HCT116 (cell line): ENCODE measurements around the gene CDH5. TPM values are rescaled to one million over a fixed set of nuclear protein-coding genes. Genes with fewer than 3 reads are reported as not detected.

Experiments used
- ATAC-seq: fragments of 200-7000 bp; cut with Tn5 transposase; 2 replicates; pipeline ENCODE4 v1.9.1; 2020; ENCODE audit warnings: mild to moderate bottlenecking, moderate library complexity
- BruUV-seq: library from RNA; stranded (reverse); fragments of 400-500 nt; replicated peaks from 2 replicates; lab custom pipeline; 2021; lab: Mats Ljungman, UMichigan
- CTCF ChIA-PET: fragments of 300-600 bp; sonication (Branson Sonifier 250); formaldehyde crosslinking; loops from one replicate; lab custom pipeline; 2021; ENCODE audit warnings: antibody characterized with exemption; lab: Charles Lee
- POLR2A ChIA-PET: fragments of 300-600, 350-600 bp; sonication (Branson Sonifier 250); formaldehyde crosslinking; loops from one replicate; lab custom pipeline; 2021; ENCODE audit warnings: antibody characterized with exemption; lab: Charles Lee
- RAD21 ChIA-PET, 2 experiments: fragments of 300-600 bp; sonication (Branson Sonifier 250); formaldehyde crosslinking; loops; one replicate each; lab custom pipeline; 2023; ENCODE audit warnings: low total read pairs in 2 of 2; ENCODE audit not compliant: uncharacterized antibody in 2 of 2, unreplicated experiment in 2 of 2, low non-redundant PET in 1 of 2; lab: Charles Lee
- DNase-seq: peaks from one replicate; pipeline ENCODE4 v3.0.0-alpha.2; 2010; ENCODE audit warnings: low read depth, low spot score
- H2AFZ ChIP-seq: fragments of 200-600 bp; shearing (Covaris generic), sonication (generic); 2 replicates; pipeline ENCODE4 v1.6.1; 2017; ENCODE audit warnings: low read depth, mixed run types, mixed read lengths, antibody characterized with exemption, low read length; ENCODE audit not compliant: poor library complexity, severe bottlenecking
- H3K27ac ChIP-seq: 2 replicates; pipeline ENCODE4 v1.5.1; 2012; ENCODE audit warnings: low read depth, low read length
- H3K27me3 ChIP-seq: fragments of 200-600 bp; sonication (generic); 2 replicates; pipeline ENCODE4 v1.6.1; 2016; ENCODE audit warnings: mixed run types, low read length, mixed read lengths; ENCODE audit not compliant: insufficient read depth
- H3K36me3 ChIP-seq, 2 experiments: fragments of 200-500 bp in 1 of 2; fragments of 200-600 bp in 1 of 2; sonication (Bioruptor generic) in 1 of 2; sonication (generic) in 1 of 2; 2 replicates each; pipeline versions ENCODE4 v1.5.1 to v1.6.1; 2014 to 2016; ENCODE audit warnings: low read length in 2 of 2, inconsistent platforms in 1 of 2, mixed read lengths in 1 of 2, mixed run types in 1 of 2; ENCODE audit not compliant: insufficient read depth in 2 of 2, control insufficient read depth in 1 of 2
- H3K4me1 ChIP-seq, 2 experiments: fragments of 200-600 bp in 1 of 2; sonication (generic) in 1 of 2; 2 replicates each; pipeline versions ENCODE4 v1.5.1 to v1.6.1; 2012 to 2017; ENCODE audit warnings: low read length in 2 of 2, inconsistent platforms in 1 of 2, mild to moderate bottlenecking in 1 of 2, mixed read lengths in 1 of 2, mixed run types in 1 of 2, moderate library complexity in 1 of 2; ENCODE audit not compliant: insufficient read depth in 2 of 2, control insufficient read depth in 1 of 2
- H3K4me2 ChIP-seq: fragments of 200-600 bp; sonication (generic); 2 replicates; pipeline ENCODE4 v1.6.1; 2017; ENCODE audit warnings: mixed run types, low read length, mixed read lengths
- H3K4me3 ChIP-seq, 2 experiments: fragments of 200-600 bp in 1 of 2; sonication (generic) in 1 of 2; replicated peaks in 1 of 2; 2 replicates each; pipeline ENCODE4 v1.5.1; 2011 to 2016; ENCODE audit warnings: low read length in 2 of 2, control low read depth in 1 of 2, low read depth in 1 of 2, mild to moderate bottlenecking in 1 of 2, mixed read lengths in 1 of 2, mixed run types in 1 of 2
- H3K79me2 ChIP-seq: fragments of 200-600 bp; sonication (generic); 2 replicates; pipeline ENCODE4 v1.6.1; 2017; ENCODE audit warnings: mild to moderate bottlenecking, mixed run types, low read length, moderate library complexity, mixed read lengths; ENCODE audit not compliant: insufficient read depth
- H3K9ac ChIP-seq: fragments of 200-600 bp; sonication (generic); 2 replicates; pipeline ENCODE4 v1.6.1; 2016; ENCODE audit warnings: low read length, mixed read lengths
- H3K9me2 ChIP-seq: fragments of 200-600 bp; sonication (generic), shearing (Covaris generic); 2 replicates; pipeline ENCODE4 v1.6.1; 2017; ENCODE audit warnings: mixed run types, mild to moderate bottlenecking, moderate library complexity; ENCODE audit not compliant: insufficient read depth
- H3K9me3 ChIP-seq, 2 experiments: fragments of 200-500 bp in 1 of 2; fragments of 200-600 bp in 1 of 2; sonication (Bioruptor generic) in 1 of 2; sonication (generic) in 1 of 2; 2 replicates each; pipeline ENCODE4 v1.6.1; 2014 to 2017; ENCODE audit warnings: low read length in 2 of 2, mixed read lengths in 2 of 2, inconsistent platforms in 1 of 2, low read depth in 1 of 2, mild to moderate bottlenecking in 1 of 2, mixed run types in 1 of 2, moderate library complexity in 1 of 2; ENCODE audit not compliant: control insufficient read depth in 1 of 2, insufficient read depth in 1 of 2
- H4K20me1 ChIP-seq: fragments of 200-600 bp; sonication (generic), shearing (Covaris generic); 2 replicates; pipeline ENCODE4 v1.6.1; 2017; ENCODE audit warnings: mixed run types, mild to moderate bottlenecking, moderate library complexity; ENCODE audit not compliant: insufficient read depth
- ATF3 ChIP-seq: IDR thresholded peaks from 2 replicates; pipeline ENCODE4 v1.6.1; 2012
- CBX3 ChIP-seq: IDR thresholded peaks from 2 replicates; pipeline ENCODE4 v1.6.1; 2012; ENCODE audit warnings: low read depth
- CEBPB ChIP-seq: IDR thresholded peaks from 2 replicates; pipeline ENCODE4 v1.6.1; 2012; ENCODE audit warnings: low read depth
- CTCF ChIP-seq, 3 experiments: fragments of 200-600 bp in 1 of 3; sonication (generic) in 1 of 3; IDR thresholded peaks in 2 of 3; conservative IDR thresholded peaks in 1 of 3; 2 replicates each; pipeline ENCODE4 v1.5.1; 2012 to 2017; ENCODE audit warnings: low read depth in 2 of 3, low read length in 2 of 3, antibody characterized with exemption in 1 of 3, borderline replicate concordance in 1 of 3, control low read depth in 1 of 3, mild to moderate bottlenecking in 1 of 3, mixed read lengths in 1 of 3, mixed run types in 1 of 3, moderate library complexity in 1 of 3; ENCODE audit not compliant: insufficient read depth in 1 of 3
- EGR1 ChIP-seq: IDR thresholded peaks from 2 replicates; pipeline ENCODE4 v1.6.1; 2012; ENCODE audit warnings: low read depth
- ELF1 ChIP-seq: IDR thresholded peaks from 2 replicates; pipeline ENCODE4 v1.6.1; 2012; ENCODE audit warnings: low read depth, borderline replicate concordance
- FOSL1 ChIP-seq: IDR thresholded peaks from 2 replicates; pipeline ENCODE4 v1.6.1; 2012; ENCODE audit warnings: low read depth
- JUND ChIP-seq: IDR thresholded peaks from 2 replicates; pipeline ENCODE4 v1.6.1; 2012
- MAX ChIP-seq: IDR thresholded peaks from 2 replicates; pipeline ENCODE4 v1.6.1; 2012
- POLR2AphosphoS5 ChIP-seq: IDR thresholded peaks from 2 replicates; pipeline ENCODE4 v1.6.1; 2011; ENCODE audit warnings: mild to moderate bottlenecking, low read depth, low read length, moderate library complexity
- RAD21 ChIP-seq: IDR thresholded peaks from 2 replicates; pipeline ENCODE4 v1.6.1; 2012; ENCODE audit warnings: low read depth, mild to moderate bottlenecking
- REST ChIP-seq: IDR thresholded peaks from 2 replicates; pipeline ENCODE4 v1.6.1; 2012; ENCODE audit warnings: low read depth
- SIN3A ChIP-seq: IDR thresholded peaks from 2 replicates; pipeline ENCODE4 v1.6.1; 2012; ENCODE audit warnings: low read depth
- SP1 ChIP-seq: IDR thresholded peaks from 2 replicates; pipeline ENCODE4 v1.6.1; 2012; ENCODE audit warnings: low read depth
- SRF ChIP-seq: IDR thresholded peaks from 2 replicates; pipeline ENCODE4 v1.6.1; 2012; ENCODE audit warnings: low read depth
- TCF7L2 ChIP-seq: IDR thresholded peaks from 2 replicates; pipeline ENCODE4 v1.7.0; 2011; ENCODE audit warnings: borderline replicate concordance, inconsistent platforms; ENCODE audit not compliant: insufficient read depth, insufficient read length; ENCODE audit errors: extremely low read depth
- YY1 ChIP-seq: IDR thresholded peaks from 2 replicates; pipeline ENCODE4 v1.6.1; 2011; ENCODE audit warnings: low read length, low read depth, moderate library complexity, mild to moderate bottlenecking; ENCODE audit not compliant: insufficient replicate concordance; ENCODE audit errors: extremely low read depth
- ZBTB33 ChIP-seq: IDR thresholded peaks from 2 replicates; pipeline ENCODE4 v1.6.1; 2011; ENCODE audit warnings: mild to moderate bottlenecking, low read length, moderate library complexity; ENCODE audit not compliant: insufficient replicate concordance; ENCODE audit errors: extremely low read depth
- ZNF274 ChIP-seq: fragments of 200-500 bp; sonication (Bioruptor generic); IDR thresholded peaks from 2 replicates; pipeline ENCODE4 v1.6.1; 2014; ENCODE audit warnings: mild to moderate bottlenecking, low read depth, low read length, inconsistent platforms
- intact Hi-C: fragments of 100-400 bp; cut with micrococcal nuclease; formaldehyde crosslinking; loops from 2 replicates; pipeline ENCODE4 v1.10.0; 2022
- total RNA-seq: library from RNA; stranded (reverse); gene quantifications from one replicate; pipeline ENCODE4 v1.2.1, GENCODE V29; 2021; ENCODE audit not compliant: unreplicated experiment

CDH5 gene
- total RNA-seq, 1 experiment from 2014 or later = 0.15 TPM

- BruUV-seq = no TSS peak
- no peak overlapping the region for H3K4me3 ChIP-seq
- no peak overlapping the region for H2AFZ ChIP-seq
- ChIA-PET POLR2A (no interaction called here), CTCF (interaction anchor here (0.8 to 1.8 kb wide), 2 partner anchors 10 to 12 kb away, joined by 3 to 8 read pairs; no protein-coding TSS in a partner anchor), RAD21 (no interaction called here)
- no peaks in the 10 kb centered on the region for H3K36me3 ChIP-seq
- no peaks in the 10 kb centered on the region for H3K79me2 ChIP-seq
- no peak overlapping the region for H3K9ac ChIP-seq
- no peak for TF ChIP-seq JUND
- no peak for TF ChIP-seq SIN3A
- TF ChIP-seq CBX3 = no peak
- no peak for TF ChIP-seq ZNF274
- TF ChIP-seq RAD21 = no peak
- TF ChIP-seq ZBTB33 = no peak
- no peak for TF ChIP-seq FOSL1
- no peak for TF ChIP-seq ELF1
- no peak for TF ChIP-seq YY1
- no peak for TF ChIP-seq CTCF (IDR thresholded peaks at IDR 0.05 in 2 of 3, conservative IDR thresholded peaks at IDR 0.05 in 1 of 3; ENCODE audit: borderline replicate concordance in 1 of 3, insufficient read depth in 1 of 3, low read depth in 2 of 3, low read length in 2 of 3)
- TF ChIP-seq CEBPB = no peak
- no peak for TF ChIP-seq MAX
- no peak for TF ChIP-seq EGR1
- TF ChIP-seq TCF7L2 = no peak
- no peak for TF ChIP-seq SRF
- no peak for TF ChIP-seq REST
- TF ChIP-seq ATF3 = no peak
- TF ChIP-seq POLR2AphosphoS5 = no peak
- TF ChIP-seq SP1 = no peak
- H3K4me1 ChIP-seq = peaks cover 0 to 4% of the 10 kb centered on the region in 2 experiments; a peak in 2 of 4 replicates
- ATAC-seq (no peak), DNase-seq (no peak)
- H3K27ac ChIP-seq = no peak overlapping the region
- H3K9me3 ChIP-seq = no peaks in the 10 kb centered on the region
- intact Hi-C loops = no loop called here
- H3K9me2 ChIP-seq = no peaks in the 10 kb centered on the region
- H3K4me2 ChIP-seq = no peak overlapping the region
- peaks cover 33% of the 10 kb centered on the region for H3K27me3 ChIP-seq
- no peaks in the 10 kb centered on the region for H4K20me1 ChIP-seq
These were observed 14.2 kb upstream of the CDH5 start for GRCh38 chr16:66352304-66352703.
